Smooth muscle cell (in vitro differentiated cells): ENCODE data around the gene GALNT10. TPM values are rescaled to one million over a fixed set of nuclear protein-coding genes. Genes with fewer than 3 reads are reported as not detected.

Experiments used
- DNase-seq: peaks from one replicate; lab custom pipeline; 2025; ENCODE audit not compliant: unreplicated experiment; lab: John Stamatoyannopoulos, UW
- H2AFZ ChIP-seq: fragments of 200-600 bp; sonication (generic); 2 replicates; pipeline ENCODE4 v1.6.0; 2016; ENCODE audit warnings: antibody characterized with exemption, low read depth, mild to moderate bottlenecking
- H3F3A ChIP-seq: fragments of 200-600 bp; sonication (generic); 2 replicates; pipeline ENCODE4 v1.6.0; 2017; ENCODE audit warnings: antibody characterized with exemption, low read depth
- H3K27ac ChIP-seq: fragments of 200-600 bp; sonication (generic); 2 replicates; pipeline ENCODE4 v1.5.1; 2016; ENCODE audit warnings: low read depth, mild to moderate bottlenecking
- H3K27me3 ChIP-seq: fragments of 200-600 bp; sonication (generic); 2 replicates; pipeline ENCODE4 v1.6.1; 2016; ENCODE audit warnings: low read depth, mild to moderate bottlenecking
- H3K36me3 ChIP-seq: fragments of 200-600 bp; sonication (generic); 2 replicates; pipeline ENCODE4 v1.5.1; 2016; ENCODE audit warnings: low read depth
- H3K4me1 ChIP-seq: fragments of 200-600 bp; sonication (generic); 2 replicates; pipeline ENCODE4 v1.5.1; 2016; ENCODE audit warnings: low read depth
- H3K4me2 ChIP-seq: fragments of 200-600 bp; sonication (generic); 2 replicates; pipeline ENCODE4 v1.6.0; 2016; ENCODE audit warnings: mild to moderate bottlenecking
- H3K4me3 ChIP-seq: fragments of 200-600 bp; sonication (generic); 2 replicates; pipeline ENCODE4 v1.5.1; 2016; ENCODE audit warnings: mild to moderate bottlenecking
- H3K79me2 ChIP-seq: fragments of 200-600 bp; sonication (generic); 2 replicates; pipeline ENCODE4 v1.6.0; 2016; ENCODE audit warnings: low read depth, mild to moderate bottlenecking
- H3K9ac ChIP-seq: fragments of 200-600 bp; sonication (generic); 2 replicates; pipeline ENCODE4 v1.6.0; 2016; ENCODE audit warnings: low read depth
- H3K9me3 ChIP-seq: fragments of 200-600 bp; sonication (generic); replicated peaks from 2 replicates; pipeline ENCODE4 v1.5.1; 2016; ENCODE audit warnings: low read depth
- H4K20me1 ChIP-seq: fragments of 200-600 bp; sonication (generic); 2 replicates; pipeline ENCODE4 v1.6.0; 2016; ENCODE audit warnings: low read depth
- CTCF ChIP-seq: fragments of 200-600 bp; sonication (generic); IDR thresholded peaks from 2 replicates; pipeline ENCODE4 v1.5.1; 2017; ENCODE audit warnings: borderline replicate concordance, mild to moderate bottlenecking, antibody characterized with exemption; ENCODE audit not compliant: insufficient read depth, poor library complexity, severe bottlenecking
- WGBS: methylation state at CpG from one replicate; pipeline ENCODE4 v1.1.7; 2016; ENCODE audit warnings: low lambda C conversion rate; 5-methylcytosine and 5-hydroxymethylcytosine counted together
- polyA plus RNA-seq: library from polyadenylated mRNA; unstranded; fragments of >200 nt; fragmentation: Nextera tagmentation; extraction: Ambion mirVana; gene quantifications from 2 replicates; pipeline ENCODE4 v1.2.1, GENCODE V29; 2016
- total RNA-seq: library from RNA; depleted of rRNA; stranded (reverse); fragments of >200 nt; gene quantifications from 2 replicates; pipeline ENCODE4 v1.2.3, GENCODE V29; 2014

The GALNT10 gene
- total and polyA plus RNA-seq, 2 experiments from 2014 or later = 23.6 to 24.6 TPM

- no peak for DNase-seq
These were observed 6.6 kb downstream of the GALNT10 start for GRCh38 chr5:154196955-154197652.

GRCh38 chr5:154197801-154198491, 7.4 kb downstream of the GALNT10 start:
- peaks cover 22% of the 10 kb centered on the region for H3K4me1 ChIP-seq
- H3K27ac ChIP-seq = peak overlapping the region; percentile 52
- peaks cover 10% of the 10 kb centered on the region for H3F3A ChIP-seq
- H2AFZ ChIP-seq = no peak overlapping the region
- H3K36me3 ChIP-seq = no peaks in the 10 kb centered on the region
- H3K4me2 ChIP-seq = peak overlapping the region; percentile 73
- H3K9ac ChIP-seq = no peak overlapping the region
- H3K27me3 ChIP-seq = no peaks in the 10 kb centered on the region
- 84% methylated on average over 8 of the region's 8 CpGs for WGBS
- peaks cover 8% of the 10 kb centered on the region for H4K20me1 ChIP-seq
- H3K79me2 ChIP-seq = peaks cover 16% of the 10 kb centered on the region
- TF ChIP-seq CTCF = no peak
- H3K4me3 ChIP-seq = no peak overlapping the region
- no peak for DNase-seq
- H3K9me3 ChIP-seq = no peaks in the 10 kb centered on the region

More at GRCh38 chr5:154196955-154197652, 6.6 kb downstream of the GALNT10 start:
- H3K4me2 ChIP-seq = peak overlapping the region; percentile 73
- TF ChIP-seq CTCF = peak; percentile 32
- peak overlapping the region; percentile 19 for H3K4me3 ChIP-seq
- 31% methylated on average over 8 of the region's 8 CpGs for WGBS
- H3K9ac ChIP-seq = no peak overlapping the region
- H3K9me3 ChIP-seq = no peaks in the 10 kb centered on the region
- H3F3A ChIP-seq = peaks cover 10% of the 10 kb centered on the region
- H3K27me3 ChIP-seq = no peaks in the 10 kb centered on the region
- no peaks in the 10 kb centered on the region for H3K36me3 ChIP-seq
- no peak overlapping the region for H3K27ac ChIP-seq
- peaks cover 19% of the 10 kb centered on the region for H3K79me2 ChIP-seq
- H3K4me1 ChIP-seq = peaks cover 26% of the 10 kb centered on the region
- peaks cover 16% of the 10 kb centered on the region for H4K20me1 ChIP-seq
- no peak overlapping the region for H2AFZ ChIP-seq

GRCh38 chr5:154198611-154199230, 8.2 kb downstream of the GALNT10 start:
- H3F3A ChIP-seq = peaks cover 10% of the 10 kb centered on the region
- H3K9me3 ChIP-seq = no peaks in the 10 kb centered on the region
- H3K79me2 ChIP-seq = peaks cover 16% of the 10 kb centered on the region
- H2AFZ ChIP-seq = no peak overlapping the region
- WGBS = 60% methylated on average over 4 of the region's 4 CpGs
- no peak overlapping the region for H3K9ac ChIP-seq
- no peak for TF ChIP-seq CTCF
- H3K4me1 ChIP-seq = peaks cover 22% of the 10 kb centered on the region
- H3K27me3 ChIP-seq = no peaks in the 10 kb centered on the region
- peak overlapping the region; percentile 8 for H3K4me2 ChIP-seq
- no peaks in the 10 kb centered on the region for H3K36me3 ChIP-seq
- no peak overlapping the region for H3K4me3 ChIP-seq
- peaks cover 1% of the 10 kb centered on the region for H4K20me1 ChIP-seq
- H3K27ac ChIP-seq = peak overlapping the region; percentile 52
- no peak for DNase-seq
